ENCODE data around the gene RNF145. TPM values are rescaled to one million over a fixed set of nuclear protein-coding genes. Genes with fewer than 3 reads are reported as not detected.

The RNF145 gene
- total RNA-seq, 1 donor from 2014 or later, result 93.1 TPM

DNA sequence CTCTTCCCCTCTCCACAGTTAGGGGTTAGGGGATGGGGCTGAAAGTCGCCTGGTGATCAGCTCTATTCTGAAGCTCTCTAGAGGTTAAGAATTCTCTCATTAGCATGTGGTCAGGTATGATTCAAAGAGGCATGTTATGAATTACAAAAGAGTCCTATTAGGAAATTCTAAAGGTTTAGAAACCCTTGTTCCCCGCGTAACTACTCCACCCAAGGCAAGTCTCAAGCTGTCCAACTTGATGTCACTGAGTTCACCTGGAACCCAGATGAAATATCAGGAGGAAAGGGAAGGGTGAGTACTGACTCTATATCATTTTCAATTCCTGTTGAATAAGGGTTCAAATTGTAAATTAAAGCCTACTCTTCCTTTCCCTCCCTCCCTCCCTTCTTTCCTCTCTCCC is 18.1 kb upstream of the RNF145 start:
- Mint-ChIP-seq H3K27me3 (ENCODE audit: low read depth) (peaks cover 26% of the 10 kb centered on the region), H3K36me3 (no peaks in the 10 kb centered on the region), H3K9me3 (no peaks in the 10 kb centered on the region), H3K4me1 (no peaks in the 10 kb centered on the region), H3K27ac (no peak overlapping the region), H3K4me3 (no peak overlapping the region)
- TF ChIP-seq, protein P1, sequence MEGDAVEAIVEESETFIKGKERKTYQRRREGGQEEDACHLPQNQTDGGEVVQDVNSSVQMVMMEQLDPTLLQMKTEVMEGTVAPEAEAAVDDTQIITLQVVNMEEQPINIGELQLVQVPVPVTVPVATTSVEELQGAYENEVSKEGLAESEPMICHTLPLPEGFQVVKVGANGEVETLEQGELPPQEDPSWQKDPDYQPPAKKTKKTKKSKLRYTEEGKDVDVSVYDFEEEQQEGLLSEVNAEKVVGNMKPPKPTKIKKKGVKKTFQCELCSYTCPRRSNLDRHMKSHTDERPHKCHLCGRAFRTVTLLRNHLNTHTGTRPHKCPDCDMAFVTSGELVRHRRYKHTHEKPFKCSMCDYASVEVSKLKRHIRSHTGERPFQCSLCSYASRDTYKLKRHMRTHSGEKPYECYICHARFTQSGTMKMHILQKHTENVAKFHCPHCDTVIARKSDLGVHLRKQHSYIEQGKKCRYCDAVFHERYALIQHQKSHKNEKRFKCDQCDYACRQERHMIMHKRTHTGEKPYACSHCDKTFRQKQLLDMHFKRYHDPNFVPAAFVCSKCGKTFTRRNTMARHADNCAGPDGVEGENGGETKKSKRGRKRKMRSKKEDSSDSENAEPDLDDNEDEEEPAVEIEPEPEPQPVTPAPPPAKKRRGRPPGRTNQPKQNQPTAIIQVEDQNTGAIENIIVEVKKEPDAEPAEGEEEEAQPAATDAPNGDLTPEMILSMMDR (IDR thresholded peaks at IDR 0.05; ENCODE audit: unreplicated experiment), result no peak
- no peak for DNase-seq (ENCODE audit: low spot score in 2 of 2, unreplicated experiment in 2 of 2)

DNA sequence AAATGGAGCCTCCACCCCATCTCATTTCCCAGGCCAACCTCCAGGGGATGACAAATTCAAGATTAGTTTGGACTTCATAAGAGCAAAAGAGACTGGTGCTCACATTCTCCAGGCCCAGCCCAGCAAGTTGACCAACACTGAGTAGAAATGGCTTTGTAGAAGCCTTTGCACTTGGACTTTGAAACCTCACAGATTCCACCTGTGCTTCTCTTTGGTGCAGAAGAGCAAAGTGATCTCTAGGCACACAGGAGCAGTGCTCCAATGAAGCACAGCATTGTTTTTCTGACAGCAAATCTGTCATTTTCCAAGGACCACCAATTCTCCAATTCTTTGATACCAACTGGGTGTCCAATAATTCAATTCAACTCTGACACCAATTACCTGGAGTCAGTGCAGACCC is 17.1 kb upstream of the RNF145 start:
- Mint-ChIP-seq H3K9me3 (no peaks in the 10 kb centered on the region), H3K27me3 (ENCODE audit: low read depth) (peaks cover 22% of the 10 kb centered on the region), H3K27ac (no peak overlapping the region), H3K36me3 (no peaks in the 10 kb centered on the region), H3K4me3 (no peak overlapping the region), H3K4me1 (no peaks in the 10 kb centered on the region)
- TF ChIP-seq, protein P1 (IDR thresholded peaks at IDR 0.05; ENCODE audit: unreplicated experiment), result no peak
- no peak for DNase-seq (ENCODE audit: low spot score in 2 of 2, unreplicated experiment in 2 of 2)

DNA sequence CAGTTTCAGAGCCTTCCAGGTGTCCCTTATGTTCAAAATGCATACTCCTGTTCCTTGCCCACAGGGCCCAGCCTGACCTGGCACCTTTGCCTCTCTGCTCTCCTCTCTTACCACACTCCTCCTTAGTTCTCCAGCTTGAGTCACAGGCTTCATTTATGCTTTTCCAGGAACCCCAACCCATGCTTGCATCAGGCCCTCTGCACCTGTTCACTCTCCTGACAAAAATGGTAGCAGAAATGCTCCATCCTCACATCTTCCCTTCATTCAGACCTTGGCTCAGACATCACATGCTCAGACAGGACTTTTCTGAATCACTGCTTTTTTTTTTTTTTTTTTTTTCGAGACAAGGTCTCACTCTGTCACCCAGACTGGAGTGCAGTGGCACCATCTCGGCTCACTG is 15.1 kb upstream of the RNF145 start:
- Mint-ChIP-seq H3K27ac (no peak overlapping the region), H3K9me3 (no peaks in the 10 kb centered on the region), H3K27me3 (ENCODE audit: low read depth) (peaks cover 19% of the 10 kb centered on the region), H3K4me3 (no peak overlapping the region), H3K36me3 (no peaks in the 10 kb centered on the region), H3K4me1 (peaks cover 2% of the 10 kb centered on the region)
- no peak for DNase-seq (ENCODE audit: low spot score in 2 of 2, unreplicated experiment in 2 of 2)
- TF ChIP-seq, protein P1 (IDR thresholded peaks at IDR 0.05; ENCODE audit: unreplicated experiment), result no peak

DNA sequence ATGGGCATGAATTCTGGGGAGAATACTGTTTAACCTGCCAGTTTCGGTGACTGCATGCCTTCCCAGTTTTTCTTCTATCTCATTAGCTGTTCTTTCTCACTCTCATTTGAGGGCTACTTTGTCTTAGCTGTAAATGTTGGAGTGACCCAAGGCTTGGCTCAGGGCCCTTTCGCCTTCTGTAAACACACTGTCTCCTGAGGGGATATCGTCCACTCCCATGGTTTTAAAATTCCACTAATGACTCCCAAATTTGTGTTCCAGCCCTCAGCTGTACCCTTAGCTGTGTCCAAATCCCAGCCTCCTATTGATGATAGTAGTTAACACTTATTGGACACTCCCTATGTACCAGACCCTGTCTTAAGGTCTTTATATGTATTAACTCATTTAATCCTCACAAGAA is 14.1 kb upstream of the RNF145 start:
- H3K4me3 Mint-ChIP-seq, result no peak overlapping the region
- H3K9me3 Mint-ChIP-seq, result no peaks in the 10 kb centered on the region
- H3K36me3 Mint-ChIP-seq, result no peaks in the 10 kb centered on the region
- no peak for DNase-seq (ENCODE audit: low spot score in 2 of 2, unreplicated experiment in 2 of 2)
- H3K27me3 Mint-ChIP-seq (ENCODE audit: low read depth), result peaks cover 19% of the 10 kb centered on the region
- no peak overlapping the region for H3K27ac Mint-ChIP-seq
- peaks cover 8% of the 10 kb centered on the region for H3K4me1 Mint-ChIP-seq
- TF ChIP-seq, protein P1 (IDR thresholded peaks at IDR 0.05; ENCODE audit: unreplicated experiment), result no peak

DNA sequence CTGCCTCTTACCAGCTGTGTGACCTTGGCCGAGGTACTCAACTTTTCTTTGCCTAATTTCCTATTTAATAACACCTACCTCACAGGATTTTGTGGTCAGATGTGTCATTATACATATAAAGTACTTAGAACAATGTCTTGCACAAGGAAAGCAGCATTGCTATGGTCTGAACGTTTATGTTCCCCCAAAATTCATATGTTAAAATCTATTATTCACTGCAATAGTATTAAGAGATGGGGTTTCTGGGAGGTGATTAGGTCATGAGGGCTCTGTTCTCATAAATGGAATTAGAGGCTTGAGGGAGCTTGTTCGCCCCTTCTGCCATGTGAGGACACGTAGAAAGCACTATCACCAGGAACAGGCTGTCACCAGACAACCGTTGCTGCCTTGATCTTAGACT is 10.9 kb upstream of the RNF145 start:
- H3K27ac Mint-ChIP-seq, result no peak overlapping the region
- TF ChIP-seq, protein P1 (IDR thresholded peaks at IDR 0.05; ENCODE audit: unreplicated experiment), result no peak
- no peaks in the 10 kb centered on the region for H3K9me3 Mint-ChIP-seq
- H3K4me1 Mint-ChIP-seq, result peaks cover 15% of the 10 kb centered on the region
- DNase-seq (ENCODE audit: low spot score in 2 of 2, unreplicated experiment in 2 of 2), result no peak
- no peak overlapping the region for H3K4me3 Mint-ChIP-seq
- peaks cover 9% of the 10 kb centered on the region for H3K27me3 Mint-ChIP-seq (ENCODE audit: low read depth)
- no peaks in the 10 kb centered on the region for H3K36me3 Mint-ChIP-seq

DNA sequence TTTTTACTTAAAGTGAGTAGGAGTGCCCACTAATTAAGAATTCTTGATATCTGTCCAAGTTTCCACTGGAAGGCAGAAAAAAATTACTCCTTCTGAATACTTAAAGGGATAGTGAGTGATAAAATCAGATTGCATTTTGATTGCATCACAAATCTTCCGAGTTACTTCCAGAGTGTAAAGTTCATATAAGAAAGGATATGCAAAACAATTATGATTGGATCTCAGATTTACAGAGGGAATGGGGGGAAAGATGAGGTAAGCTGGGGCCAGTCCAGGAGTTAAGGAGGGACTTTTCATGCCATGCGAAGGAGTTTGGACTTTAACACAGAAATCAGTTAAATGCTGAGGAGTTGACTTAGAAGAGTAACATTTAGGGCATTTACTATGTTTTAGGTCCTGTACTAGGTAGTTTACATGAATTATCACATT is 9.3 kb upstream of the RNF145 start:
- no peak overlapping the region for H3K27ac Mint-ChIP-seq
- no peak for DNase-seq (ENCODE audit: low spot score in 2 of 2, unreplicated experiment in 2 of 2)
- peaks cover 6% of the 10 kb centered on the region for H3K27me3 Mint-ChIP-seq (ENCODE audit: low read depth)

More for the DNA sequence above, 9.3 kb upstream of the RNF145 start:
- TF ChIP-seq, protein P1 (IDR thresholded peaks at IDR 0.05; ENCODE audit: unreplicated experiment), result no peak
- H3K36me3 Mint-ChIP-seq, result no peaks in the 10 kb centered on the region
- H3K4me1 Mint-ChIP-seq, result peaks cover 15% of the 10 kb centered on the region
- H3K4me3 Mint-ChIP-seq, result no peak overlapping the region
- no peaks in the 10 kb centered on the region for H3K9me3 Mint-ChIP-seq
